Measurements from ENCODE around the gene CCDC187.

- TF ChIP-seq GATA2 (IDR thresholded peaks at IDR 0.05; ENCODE audit: low read depth, low read length) (no peak), GATA3 (IDR thresholded peaks at IDR 0.05; ENCODE audit: low read depth, low read length) (no peak)
Measured at GRCh38 chr9:136248951-136249876, 54.7 kb downstream of the CCDC187 start.
